Activated CD8-positive, alpha-beta memory T cell treated with anti-CD3 and anti-CD28 coated beads, Interleukin-2, amount 50 U/mL, for 4 hours (primary cell): ENCODE measurements around the gene EEFSEC.

Experiments
- DNase-seq: peaks from one replicate; pipeline ENCODE4 v3.0.0-alpha.2; 2020

The EEFSEC gene

DNA sequence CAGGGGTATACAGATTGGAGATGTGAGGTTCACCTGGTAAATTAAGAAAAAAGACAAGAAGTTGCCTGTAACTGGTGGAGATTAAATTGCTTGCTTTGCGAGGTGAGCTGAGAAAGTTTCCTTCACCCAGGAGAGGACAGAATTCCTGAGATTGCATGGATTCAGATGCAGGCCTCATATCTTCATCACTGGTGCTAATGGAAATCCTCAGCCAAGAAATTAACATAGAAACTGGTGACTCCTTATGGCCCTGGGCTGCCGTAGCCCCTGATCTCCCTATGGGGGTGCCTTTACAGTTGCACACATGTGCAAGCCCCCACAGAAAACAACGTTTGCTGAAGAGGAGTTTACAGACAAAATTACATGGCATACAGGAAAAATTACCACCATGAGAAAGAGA lies 68.0 kb downstream of the EEFSEC start:
- DNase-seq: no peak

DNA sequence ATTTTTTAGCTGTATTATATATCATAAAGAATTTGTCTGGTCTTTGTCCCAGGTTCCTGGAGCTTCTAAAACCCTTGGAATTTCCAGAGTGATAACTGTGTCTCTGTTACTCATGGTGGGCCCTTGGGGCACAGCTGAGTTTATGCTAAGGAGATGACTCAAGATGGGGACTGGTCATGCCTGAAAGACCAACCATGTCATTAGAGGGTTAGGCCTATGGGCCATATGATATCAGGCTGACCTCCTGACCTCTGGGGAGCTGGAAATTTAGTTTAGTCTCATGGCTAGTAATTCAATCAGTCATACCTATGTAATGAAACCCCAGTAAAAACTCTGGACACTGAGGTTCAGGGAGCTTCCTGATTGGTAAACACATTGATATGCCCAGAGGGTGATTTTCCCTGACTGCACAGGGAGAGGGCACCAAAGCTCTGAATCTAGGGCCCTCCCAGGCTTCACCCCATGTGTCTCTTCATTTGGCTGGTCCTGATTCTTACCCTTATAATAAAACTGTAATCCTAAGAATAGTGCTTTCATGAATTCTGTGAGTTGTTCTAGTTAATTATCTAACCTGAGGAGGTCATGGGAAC lies 69.6 kb downstream of the EEFSEC start:
- DNase-seq: no peak

DNA sequence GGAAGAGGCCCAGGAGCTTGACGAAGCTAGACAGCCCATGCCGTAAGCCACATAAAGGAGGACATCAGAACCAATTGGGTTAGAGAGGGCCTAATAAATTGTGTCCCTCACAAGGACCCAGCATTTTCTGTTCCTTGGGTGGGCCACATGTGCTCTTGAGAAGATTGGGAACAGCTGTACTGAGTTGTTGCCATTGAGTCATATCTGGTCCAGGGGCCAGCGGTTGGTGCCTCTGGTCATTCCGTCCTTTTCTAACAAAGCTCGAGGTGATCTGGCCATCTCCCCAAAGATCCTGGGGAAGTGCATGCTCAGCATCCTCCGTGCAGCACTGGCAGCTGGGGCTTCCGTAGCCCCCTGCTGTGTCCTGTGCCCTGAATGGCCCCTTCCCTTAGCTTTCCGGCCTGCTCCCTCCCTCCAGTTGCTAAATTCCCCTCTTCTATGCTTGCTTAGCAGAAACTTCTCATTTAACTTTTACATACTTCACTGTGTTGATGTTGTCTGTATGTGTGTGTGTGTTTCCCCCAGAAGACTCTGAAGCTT lies 73.0 kb downstream of the EEFSEC start:
- DNase-seq: no peak

DNA sequence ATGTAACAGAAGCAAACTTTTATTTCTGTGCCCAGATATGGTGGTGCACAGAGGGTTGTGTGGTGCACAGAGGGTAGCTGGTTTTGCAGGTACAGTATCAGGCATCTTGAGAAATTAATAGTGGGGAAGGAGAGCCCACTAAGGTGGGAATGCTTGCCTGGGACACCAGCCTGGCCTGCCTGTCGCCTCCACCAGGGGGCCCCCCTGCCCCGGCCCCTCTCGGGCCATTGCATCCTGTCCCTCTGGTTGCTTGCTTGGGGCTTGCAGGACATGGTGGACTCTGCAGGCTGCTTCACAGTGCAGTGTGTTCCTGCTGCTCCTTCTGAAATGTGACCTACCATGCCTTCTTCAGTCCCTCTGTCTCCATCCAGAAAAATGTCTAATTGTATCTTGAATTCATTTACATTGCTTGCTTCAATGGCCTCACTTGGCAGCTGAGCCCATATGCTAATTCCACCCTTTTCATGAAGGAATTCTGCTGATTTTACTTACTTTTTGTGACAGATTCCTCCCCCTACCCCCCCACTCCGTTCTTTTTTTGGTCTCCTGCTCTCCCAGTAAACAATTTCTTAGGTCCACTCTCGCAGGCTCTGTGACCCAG lies 73.6 kb downstream of the EEFSEC start:
- peak; percentile 27 for DNase-seq

DNA sequence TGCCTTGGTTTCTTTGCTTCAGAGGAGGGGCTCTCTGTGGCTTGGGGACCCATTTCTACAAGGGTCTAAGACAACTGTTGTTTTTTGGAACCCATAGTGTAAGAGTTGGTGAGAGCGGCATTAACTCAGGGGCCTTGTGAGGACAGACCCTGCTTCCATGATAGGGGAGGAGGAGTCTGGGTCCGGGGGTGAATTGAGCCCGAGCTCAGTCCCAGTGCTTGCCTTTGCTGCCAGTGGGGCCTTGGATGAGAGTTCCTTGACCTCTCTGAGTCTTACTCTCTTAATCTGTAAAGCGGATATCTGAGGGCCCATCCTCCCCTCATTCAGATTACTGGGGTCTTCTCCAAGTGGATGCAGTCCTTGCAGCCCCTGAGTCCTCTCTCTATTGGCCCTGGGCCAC lies 74.2 kb downstream of the EEFSEC start:
- no peak for DNase-seq

DNA sequence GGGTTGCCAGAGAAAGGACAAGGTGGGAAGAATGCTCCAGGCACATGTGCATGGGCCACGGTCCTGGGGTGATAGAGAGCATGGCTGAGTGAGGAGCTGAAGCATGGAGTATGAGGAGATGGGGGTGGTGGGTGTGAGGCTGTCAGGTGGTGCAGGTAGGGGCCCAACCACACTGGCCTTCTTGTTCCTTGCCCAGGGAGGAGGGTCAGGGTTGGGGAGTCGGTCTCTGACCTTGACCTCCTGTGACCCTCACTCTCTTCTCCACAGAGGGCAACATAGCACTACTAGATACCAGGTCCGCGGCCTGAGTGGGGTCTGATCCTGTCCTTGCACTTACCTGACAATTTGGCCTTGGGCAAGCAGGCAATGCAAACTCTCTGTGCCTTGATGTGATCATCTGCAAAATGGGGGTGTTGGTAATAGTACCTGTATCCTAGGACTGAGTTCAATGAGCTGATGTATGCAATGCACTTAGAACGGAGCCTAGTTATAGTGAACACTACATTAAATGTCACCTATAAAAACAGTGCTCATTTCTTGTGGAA lies 75.2 kb downstream of the EEFSEC start:
- DNase-seq: no peak

DNA sequence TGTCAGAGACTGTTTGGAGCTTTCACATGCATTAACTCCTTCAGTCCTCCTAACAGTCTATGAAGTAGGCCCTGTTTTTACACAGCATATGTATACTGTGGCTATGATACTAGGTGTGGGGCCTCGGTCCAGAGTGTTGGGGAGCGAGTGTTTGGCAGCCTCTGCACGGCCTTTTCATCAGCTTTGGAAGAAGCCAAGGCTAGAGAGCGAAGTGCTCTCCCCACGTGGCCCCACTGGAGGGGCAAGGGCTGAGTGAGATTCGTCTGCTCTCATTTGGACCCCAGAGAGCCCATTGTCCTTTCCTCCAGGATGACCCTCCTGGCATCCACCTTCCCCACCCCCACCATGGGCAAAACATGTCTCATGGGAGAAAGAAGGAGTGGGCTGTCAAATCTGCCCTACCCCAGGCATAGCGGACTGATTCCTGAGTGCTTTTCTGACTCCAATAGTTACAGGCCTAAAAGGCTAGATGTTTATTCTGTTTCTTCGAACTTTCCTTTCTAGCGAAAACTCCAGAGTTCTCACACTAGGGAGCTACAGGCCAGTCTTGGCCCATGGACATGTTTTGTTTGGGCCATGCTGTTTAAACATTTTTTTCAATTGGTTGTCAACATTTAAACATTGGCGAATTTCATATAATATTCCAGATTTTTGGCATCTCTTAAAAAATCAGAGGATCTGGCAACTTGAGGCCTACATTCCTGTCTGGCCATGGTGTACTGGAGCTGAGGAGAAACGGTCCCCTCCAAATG lies 76.0 kb downstream of the EEFSEC start:
- no peak for DNase-seq

DNA sequence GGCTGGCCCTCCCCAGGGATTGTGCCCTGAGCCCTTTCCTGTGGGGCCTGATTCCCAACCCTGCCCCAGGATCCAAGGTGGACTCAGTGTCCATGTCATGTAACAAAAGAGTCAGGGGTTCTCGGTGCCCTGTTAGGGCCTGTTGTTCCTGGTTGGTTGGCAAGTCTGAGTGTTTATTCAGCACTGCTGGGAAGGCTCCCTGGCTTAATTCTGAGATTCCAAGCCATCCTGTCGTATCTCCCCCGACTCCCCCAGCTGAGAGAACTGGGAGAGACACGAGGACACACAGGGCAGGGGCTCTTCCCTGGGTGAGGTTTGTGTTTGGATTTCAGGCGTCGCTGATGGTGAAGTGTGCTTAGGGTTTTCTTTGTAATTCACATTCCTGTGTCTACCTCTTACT lies 78.3 kb downstream of the EEFSEC start:
- no peak for DNase-seq

DNA sequence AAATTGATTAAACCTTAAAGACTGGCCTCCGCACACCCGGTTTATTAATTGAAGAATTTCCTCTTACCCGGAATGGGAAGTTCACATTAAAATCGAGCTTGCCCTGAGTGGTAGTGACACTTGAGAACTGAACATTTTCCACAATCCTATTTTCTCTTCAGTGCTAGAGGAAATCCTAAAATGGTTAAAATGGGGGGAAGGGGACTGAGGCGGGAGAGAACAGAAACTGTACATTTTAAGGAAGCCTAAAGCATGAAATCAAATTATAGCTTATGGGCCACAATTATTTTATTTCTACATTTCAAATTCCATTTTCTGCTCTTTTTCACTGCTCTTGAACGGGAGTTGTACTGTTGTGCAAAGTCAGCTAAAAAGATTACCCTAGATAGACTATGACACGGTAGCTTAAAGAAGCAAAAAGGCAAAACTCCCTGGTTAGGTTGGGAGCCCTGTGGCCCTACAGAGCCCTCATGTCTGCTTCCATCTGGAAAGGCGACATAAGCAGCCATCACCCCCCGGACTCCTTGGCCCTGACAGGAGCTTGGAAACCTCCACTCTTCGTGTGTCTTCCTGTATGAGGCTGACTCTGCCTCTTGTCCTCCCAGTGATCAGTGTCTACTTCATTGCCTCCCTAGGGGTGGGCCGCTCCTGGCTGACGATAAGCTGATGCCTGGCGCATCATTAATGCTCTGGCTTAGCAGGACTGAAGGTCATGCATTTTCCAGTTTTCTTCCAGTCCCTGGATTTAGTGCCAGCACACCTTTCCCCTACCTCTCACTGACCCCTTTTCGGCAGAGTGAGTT lies 79.3 kb downstream of the EEFSEC start:
- DNase-seq: no peak

DNA sequence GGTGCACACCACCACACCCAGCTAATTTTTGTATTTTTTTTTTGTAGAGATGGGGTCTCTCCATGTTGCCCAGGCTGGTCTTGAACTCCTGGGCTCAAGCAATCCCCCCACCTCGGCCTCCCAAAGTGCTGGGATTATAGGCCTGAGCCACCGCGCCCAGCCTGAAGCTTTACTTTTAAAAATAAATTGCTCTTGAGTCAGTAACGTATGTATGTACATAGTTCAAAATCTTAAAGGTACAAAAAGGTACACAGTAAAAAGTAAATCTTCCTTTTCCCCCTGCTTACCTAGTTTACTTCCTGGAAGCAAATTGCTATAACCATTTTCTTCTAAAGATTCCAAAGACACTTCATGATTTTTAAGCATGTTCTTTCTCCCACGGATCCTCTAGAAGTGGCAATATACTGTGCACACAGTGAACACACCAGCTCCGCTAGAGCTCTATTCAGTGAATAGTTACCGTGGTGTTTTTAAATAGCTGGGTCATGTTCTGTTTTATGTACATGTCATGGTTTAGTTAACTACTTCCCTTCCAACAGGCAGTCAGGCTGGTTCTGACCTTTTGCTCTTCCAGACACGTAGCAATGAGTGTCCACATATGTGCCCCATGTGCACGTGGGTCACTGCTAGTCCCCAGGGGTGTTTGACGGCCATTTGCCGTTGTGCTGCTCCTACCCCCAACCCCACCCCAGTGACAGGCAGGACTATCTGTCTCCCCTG lies 82.1 kb downstream of the EEFSEC start:
- no peak for DNase-seq

DNA sequence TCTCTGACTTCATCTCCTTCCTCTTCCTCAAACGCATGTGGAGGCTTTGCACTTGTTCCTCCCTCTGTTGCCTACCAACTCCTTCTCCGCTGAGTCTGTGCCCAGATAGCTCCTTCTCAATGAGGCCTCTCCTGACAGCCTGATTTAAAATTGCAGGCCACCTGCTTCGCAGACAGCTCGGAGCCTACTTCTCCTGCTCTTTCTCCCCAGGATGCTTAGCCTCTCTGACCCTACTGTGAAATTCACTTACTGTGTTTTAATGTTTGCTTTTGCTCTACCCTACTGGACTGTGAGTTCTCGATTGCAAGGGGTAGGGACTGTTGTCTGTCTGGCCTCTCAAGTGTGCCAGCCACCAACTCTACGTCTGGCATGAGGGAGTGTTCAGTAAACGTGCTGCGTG lies 83.4 kb downstream of the EEFSEC start:
- no peak for DNase-seq

DNA sequence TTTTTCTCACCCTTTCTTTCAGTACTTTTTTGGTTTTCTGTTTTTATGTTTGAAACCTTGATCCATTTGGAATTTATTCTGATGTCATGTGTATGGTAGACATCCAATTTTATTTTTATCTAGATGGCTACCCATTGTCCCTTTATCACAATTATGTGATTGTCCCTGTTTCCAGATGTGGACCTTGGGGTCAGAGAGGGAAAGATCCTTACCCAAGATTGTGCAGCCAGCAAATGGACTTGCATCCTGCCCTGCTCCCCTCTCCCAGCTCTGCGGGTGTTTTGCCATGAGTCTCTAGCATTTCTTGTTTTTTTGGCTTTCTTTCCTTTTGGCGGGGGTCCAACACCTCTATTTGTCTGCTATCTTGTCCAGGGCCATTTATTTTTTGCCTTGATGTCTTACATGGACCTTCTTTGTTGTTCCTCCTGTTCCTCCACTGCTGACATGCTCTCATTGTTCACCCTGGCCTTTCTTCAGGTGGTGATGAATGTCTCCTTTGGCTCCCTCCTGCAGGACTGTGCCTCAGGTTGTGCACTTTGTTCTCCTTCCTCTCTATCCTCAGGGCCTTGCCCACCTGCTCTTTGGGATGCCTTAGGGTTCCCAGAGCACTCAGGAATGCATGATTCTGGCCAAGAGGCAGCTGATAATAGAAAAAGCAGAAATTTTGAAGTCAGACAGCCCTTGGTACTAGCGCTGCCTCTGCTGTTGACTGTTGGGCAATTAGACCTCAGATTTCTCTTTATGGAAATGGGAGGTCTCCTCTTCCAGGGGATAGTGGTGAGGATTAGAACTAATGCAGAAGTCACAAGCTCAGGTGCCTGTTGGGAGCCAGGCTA lies 84.3 kb downstream of the EEFSEC start:
- no peak for DNase-seq

DNA sequence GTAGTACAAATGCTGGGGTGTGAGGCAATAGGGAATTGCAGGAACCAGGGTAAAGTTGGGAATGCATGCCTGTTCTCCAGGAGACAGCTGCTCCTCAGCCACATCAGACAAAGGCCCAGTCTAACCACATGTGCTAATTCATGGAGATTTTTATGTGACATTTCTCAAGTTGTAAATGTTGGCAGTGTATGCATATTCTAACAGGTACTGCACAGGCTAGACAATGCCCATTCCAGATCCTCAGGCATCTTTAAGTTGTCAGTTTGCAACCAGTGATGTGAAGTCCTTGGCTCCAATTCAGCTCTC lies 84.9 kb downstream of the EEFSEC start:
- DNase-seq: no peak

DNA sequence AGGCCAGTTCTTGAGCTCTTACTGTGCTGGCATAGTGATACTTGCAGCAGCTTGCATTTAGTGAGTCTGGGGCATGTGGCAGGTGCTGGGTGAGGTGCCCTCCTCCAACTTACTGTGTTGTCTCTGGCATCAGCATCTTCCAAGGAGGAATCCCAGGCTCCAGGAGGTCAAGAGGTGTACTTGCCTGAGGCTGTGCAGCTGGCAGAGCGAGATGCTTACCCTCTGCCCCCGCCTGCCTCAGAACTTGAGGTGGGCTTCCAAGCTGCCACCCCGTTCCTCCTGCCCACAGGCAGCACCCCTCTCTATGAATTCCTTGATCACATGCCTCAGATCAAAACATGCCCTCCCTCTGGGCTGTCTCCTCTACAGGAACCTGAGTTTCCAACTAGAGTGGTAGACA lies 86.0 kb downstream of the EEFSEC start:
- no peak for DNase-seq

DNA sequence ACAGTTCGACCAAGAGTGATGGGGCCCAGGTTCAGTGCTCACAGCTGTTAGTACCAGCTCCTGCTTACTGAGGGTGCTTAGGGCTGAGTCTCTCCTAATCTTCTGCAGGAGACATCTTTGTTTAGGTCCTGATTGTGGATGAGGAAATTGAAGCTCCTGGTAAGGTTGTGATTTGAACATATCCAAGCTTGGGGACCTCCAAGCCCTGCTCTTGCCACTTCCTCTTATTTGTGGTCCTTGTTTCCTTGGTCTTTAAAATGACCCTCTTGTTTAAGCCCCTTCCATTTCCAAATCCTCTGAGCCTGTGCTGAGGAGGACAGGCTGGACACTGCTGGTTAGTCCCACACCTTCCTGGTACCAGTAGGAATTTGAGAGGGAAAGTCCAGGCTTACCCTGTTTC lies 87.0 kb downstream of the EEFSEC start:
- no peak for DNase-seq

DNA sequence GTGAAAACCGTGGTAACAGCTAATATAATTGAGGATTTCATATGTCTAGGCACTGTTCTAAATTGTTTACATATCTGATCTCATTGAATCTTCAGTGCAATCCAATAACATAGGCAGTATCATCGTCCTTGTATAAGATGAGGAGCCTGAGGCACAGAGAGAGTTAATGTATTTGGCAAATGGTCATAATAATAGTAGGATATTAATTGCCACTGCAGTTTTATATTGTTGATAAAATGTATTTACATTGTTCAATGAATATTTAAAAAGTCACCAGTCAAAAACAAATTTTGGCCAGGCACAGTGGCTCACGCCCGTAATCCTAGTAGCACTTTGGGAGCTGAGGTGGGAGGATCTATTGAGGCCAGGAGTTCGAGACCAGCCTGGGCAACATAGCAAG lies 88.5 kb downstream of the EEFSEC start:
- DNase-seq: no peak

DNA sequence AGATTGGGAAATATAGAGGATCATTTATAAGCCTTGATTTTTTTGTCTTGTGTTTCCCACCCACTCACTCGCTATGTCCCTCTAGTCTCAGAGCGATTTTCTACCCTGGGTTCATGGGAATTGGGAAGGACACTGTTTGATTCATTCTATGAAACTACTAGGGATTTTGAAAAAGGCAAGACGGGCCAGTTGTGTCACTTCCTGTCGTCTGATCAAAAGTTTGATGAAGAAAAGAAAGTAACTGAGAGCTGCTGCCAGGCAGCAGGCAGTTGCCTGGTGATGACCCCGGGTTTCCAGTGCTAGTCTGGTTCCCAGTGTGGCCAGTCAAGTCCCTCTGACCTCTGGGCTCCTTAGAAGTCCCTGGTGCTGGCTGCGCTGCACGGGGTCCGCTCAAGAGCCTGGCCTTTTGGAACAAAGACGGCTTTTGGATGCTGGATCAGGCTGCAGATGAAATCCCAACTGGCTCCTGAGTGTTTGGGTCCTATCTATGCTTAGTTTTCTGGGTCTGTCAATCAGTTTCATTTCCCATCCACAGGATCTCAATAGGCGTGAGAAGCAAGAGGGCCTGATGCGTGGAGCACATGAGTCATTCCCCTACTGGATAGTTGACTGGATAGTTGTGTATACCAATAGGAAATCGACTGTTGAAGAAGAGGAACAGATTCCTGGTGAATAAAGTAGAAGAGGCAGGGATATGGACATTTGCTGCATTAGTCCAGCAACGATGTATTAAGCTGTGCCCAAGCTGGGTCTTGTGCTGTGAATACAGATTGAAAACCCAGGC lies 89.7 kb downstream of the EEFSEC start:
- no peak for DNase-seq

DNA sequence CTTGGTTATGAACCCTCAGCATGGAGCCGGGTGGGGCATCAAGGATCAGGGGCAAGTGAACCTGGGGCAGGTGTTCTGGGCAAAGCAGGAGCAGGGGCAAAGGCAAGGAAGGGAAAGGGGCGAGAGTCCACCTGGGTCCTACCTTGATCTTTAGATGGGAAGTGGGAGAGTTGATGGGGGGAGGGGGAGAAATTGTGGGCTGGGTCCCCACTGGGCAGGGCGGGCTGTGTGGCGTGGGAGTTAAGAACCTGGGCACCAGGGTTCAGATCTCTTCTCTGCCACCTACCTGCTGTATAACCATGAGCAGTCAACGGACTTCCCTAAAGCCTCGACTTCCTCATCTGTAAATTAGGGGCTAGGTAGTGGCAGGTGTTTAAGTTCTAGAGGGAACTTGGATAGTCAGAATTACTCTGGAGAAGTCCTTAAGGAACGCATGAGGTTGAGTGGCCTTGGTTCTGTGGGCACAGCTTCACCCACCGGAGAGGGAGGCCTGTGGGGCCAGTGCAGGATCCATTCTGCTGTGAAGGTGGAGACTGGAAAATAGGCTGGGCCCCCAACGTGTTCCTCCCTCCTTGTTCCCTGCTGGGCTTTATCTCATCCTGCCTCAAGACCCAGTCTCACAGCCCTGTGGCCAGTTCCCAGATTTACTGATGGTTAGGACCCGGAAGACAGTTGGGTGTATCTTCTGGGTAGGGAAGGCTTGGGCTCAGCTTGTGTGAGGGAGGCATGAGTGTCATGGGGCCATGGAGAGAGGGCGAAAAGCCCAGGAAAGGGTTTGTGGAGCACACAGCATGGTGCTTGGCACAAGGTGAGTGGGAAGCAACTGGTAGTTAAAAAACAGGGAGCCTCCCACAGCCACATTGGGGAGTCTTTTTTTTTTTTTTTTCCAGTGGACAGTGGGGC lies 90.6 kb downstream of the EEFSEC start:
- DNase-seq: no peak

DNA sequence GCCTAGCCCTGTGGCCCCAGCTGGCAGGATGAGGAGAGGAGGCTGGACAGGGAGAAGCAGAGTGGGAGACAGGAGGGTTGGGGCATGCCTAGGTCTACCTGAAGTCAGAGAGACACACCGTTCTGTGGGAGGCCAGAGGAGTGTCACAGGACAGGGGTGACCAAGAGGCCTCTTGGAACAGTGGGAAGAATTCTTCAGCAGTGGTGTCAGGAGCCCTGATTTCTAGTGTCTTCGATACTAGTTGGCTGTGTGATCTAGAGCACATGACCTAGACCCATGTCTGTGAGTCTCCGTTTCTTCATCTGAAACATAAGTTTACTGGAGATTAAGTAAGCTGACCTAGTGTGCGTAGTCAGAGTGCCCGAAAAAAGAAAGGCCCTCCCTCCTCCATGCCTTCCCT lies 92.2 kb downstream of the EEFSEC start:
- no peak for DNase-seq
